Fibroblast of skin of right biceps (primary cell): ENCODE data around the gene SPSB1.
A peak's percentile ranks its signal among the peaks of the same experiment; 100 is the strongest.

Source experiments
- DNase-seq: peaks from one replicate; pipeline ENCODE4 v3.0.0-alpha.2; 2013

Gene SPSB1

DNA sequence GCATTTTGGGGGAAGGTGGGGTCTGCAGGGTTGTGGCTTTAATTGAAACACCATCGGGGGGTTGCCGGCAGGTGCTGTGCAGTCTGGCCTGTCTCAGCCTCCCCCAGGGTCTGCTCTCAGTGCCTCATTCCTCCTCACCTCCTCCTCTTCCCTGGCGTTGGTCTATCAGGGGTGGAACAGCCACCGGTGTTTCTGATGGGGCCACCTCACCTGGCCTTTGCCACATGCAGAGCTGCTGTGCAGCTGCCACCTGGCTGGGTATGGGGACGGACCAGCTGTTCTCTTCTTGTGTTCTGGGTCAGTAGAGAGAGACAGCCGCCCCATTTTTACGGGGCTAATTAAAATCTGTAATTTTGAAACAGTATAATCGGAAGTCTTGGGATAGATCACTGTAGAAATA is 53.9 kb downstream of the SPSB1 start:
- no peak for DNase-seq

DNA sequence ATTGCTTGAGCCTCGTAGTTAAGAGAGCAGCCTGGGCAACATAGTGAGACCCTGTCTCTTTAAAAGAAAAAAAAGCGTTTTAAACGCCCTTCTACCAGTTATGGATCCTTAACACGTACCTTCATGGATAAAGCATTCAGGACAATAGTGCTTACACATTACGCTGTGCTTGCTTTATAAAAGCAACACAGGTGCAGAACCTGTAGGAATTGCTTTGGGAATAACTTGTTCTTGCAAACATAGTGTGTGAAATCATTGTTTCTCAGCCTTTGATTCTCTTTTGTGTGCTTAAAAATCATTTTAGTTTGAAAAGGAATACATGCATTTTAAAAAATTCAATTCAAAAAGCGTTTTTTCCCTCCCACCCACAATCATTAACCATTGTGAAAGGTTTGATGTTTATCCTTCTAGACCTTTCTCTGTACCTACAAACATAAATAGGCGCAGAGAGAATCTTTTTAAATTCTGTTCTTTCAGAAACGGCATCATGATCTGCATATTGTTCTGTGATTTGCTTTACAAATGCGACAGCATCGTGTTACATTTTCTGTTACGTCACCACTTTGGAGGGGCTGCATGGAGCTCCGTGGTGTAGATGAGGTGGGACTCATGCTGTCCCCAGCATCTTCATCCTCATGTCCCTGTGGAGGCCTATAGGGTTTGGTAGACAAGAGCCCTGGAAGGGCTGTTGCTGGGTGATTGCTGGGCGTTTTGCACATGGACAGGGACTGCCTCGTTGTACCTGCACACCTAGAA is 54.6 kb downstream of the SPSB1 start:
- no peak for DNase-seq

DNA sequence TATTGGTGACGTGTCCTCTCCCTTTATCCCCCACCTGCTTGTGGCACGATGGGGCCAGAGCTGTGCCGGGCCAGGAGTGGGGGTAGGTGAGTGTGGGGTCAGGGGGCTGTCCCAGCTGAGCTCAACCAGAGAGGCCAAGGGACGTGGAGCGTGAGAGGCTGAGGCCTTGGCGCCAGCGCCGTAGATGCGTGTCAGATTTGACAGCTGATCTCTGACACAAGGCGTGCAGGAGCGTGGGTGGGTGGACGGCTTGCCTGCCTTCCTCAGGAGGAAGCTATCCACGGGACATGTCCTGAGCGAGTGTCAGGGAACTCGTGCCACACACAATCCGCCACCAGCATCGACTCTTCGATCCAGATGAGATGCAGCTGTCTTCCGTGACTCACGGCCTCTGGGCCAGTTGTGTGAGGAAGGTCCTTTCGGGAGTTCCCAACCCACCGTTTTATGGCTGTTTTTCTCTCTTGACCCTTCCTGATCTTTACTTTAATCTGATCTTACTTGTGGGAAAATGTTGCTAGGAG is 56.7 kb downstream of the SPSB1 start:
- no peak for DNase-seq

DNA sequence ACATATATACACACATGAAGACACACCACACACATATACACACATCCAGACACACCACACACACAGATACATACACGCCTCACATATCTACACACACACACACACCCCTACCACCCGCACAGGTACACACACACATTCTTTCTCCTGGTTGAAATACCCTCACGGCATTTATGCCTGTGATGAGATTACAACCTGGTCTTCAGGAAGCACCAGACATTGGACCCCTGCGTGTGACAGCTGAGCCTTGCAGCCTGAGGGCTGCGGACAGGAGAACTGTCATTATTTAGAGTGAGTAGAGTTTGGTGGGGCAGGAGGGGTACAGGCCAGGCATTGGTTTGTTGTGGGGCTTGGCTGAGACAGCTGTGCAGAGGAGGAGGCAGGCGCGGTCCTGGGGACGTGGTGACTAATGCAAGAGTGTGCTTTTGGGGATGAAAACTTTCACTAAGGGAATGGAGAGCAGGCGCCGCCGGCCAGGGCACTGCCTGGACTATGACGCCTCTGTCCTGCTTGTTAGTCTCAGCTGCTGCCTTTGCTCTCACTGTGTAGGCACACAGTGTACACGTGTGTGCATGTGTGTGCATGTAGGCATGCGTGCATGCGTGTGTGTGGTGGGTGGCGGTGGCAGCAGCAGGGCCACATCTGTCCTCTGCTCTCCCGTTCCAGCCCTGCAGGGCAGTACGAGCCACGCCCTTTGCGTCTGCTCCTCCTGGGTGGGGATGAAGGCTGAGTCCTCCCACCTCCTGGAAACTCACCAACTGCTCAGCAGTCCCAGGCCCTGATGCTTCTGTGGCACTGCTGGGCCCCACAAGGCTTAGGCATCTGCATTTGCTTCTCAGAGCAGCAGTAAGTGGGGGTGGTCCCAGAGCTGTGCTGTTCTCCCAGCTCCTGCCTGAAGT is 57.6 kb downstream of the SPSB1 start:
- DNase-seq: peak; percentile 38

DNA sequence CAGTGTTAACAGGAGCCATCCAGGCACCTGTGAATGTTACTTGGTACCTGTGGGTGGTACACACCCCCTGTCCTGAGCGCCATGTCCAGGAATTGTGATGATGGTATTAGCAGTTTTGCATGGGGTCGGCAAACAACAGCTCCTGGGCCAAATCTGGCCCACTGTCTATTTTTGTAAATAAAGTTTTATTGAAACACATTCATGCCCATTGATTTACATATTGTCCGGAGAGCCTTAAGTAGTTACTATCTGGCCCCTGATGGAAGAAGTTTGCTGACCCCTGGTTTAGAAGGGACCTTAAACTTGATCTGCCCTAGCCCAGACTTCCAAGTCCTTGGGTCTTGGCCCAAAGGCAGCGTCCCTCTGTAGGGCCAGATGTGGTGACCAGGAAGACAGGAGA is 58.3 kb downstream of the SPSB1 start:
- no peak for DNase-seq

DNA sequence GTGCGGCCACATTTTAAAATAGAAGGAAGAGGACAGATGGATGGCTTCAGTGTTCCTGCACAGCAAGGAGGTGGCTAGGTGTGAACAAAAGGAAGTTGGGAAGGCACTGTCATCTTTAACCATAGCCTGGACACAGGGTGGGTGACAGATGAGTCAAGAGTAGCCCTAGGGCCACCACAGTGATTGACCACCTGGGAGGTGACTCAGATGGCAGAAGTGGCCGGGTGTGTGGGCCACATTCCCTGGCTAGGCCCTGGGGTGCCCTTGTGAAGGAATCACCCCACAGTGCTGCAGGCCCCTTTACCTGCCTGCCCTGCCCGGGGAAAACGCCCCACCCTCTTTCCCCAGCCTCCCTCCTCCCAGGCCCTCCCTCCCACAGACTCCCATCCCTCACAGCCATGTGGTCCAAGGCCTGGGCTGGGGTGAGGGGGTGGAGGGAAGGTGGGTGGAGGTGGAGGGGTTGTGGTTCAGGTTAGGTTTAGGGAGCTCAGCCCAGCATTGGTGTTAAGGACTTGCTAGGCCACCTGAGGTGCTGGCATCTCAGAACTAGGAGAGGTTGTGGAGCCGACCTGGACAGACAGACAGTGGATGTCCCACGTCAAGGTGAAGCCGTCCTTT is 59.1 kb downstream of the SPSB1 start:
- no peak for DNase-seq

DNA sequence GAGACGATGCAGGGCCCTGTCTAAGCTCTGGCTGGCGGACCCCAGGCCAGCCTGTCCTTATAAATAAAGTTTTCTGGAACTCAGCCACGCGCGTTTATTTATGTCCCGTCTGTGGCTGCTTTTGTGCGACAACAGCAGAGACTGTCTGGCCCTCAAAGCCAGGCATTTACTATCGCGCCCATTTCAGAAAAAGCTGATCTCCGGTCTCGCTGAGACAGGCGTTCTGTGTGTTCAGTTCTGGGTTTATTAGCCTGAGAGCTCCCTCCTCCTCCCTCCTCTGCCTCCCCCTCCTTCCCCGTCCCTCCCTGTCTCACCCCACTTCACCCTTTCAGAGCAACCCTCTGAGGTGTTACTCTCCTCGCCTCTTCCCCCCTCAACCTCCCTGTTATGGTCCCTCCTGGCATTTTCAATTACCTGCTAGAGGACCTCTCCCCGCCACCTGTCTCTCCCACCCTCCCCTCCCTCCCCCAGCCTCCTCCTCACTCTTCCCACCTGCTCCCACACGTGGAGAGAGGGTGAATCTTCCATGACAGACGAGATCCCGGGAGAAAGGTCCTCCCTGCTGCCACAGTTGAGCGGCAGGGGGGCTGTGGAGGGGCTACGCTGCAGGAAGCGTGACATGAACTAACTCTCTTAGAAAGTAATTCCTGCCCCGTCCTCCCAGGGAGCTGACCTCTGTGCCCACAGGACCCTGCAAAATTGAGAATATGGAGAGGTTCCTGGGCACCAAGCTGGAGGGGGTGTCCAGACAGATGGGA is 59.9 kb downstream of the SPSB1 start:
- DNase-seq: no peak

DNA sequence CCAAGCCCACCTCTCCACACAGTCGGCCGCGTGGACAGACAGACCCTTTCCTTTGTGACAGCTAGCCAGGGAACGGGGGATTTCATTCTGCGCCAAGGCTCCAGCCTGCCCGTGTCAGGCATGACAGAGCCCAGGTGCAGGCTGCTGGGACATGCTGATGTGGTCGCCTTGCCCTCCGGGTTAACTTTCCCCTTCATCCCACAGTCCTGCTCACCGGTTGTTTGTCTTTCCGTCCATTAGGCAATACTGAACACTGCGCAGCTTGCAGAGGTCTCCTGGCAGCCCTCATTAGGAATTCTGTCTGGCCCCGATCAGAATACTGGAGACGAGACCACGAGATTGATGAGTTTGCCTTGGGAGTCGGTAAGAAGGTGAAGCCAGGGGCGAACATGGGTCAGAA is 62.8 kb downstream of the SPSB1 start:
- DNase-seq: no peak

DNA sequence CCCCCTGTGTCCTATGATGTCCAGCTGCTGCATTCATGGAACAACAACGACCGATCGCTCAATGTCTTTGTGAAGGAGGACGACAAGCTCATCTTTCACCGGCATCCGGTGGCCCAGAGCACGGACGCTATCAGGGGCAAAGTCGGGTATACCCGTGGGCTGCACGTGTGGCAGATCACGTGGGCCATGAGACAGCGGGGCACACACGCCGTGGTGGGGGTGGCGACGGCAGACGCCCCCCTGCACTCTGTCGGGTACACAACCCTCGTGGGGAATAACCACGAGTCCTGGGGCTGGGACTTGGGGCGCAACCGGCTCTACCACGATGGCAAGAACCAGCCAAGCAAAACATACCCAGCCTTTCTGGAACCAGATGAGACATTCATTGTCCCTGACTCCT is 63.3 kb downstream of the SPSB1 start:
- no peak for DNase-seq

DNA sequence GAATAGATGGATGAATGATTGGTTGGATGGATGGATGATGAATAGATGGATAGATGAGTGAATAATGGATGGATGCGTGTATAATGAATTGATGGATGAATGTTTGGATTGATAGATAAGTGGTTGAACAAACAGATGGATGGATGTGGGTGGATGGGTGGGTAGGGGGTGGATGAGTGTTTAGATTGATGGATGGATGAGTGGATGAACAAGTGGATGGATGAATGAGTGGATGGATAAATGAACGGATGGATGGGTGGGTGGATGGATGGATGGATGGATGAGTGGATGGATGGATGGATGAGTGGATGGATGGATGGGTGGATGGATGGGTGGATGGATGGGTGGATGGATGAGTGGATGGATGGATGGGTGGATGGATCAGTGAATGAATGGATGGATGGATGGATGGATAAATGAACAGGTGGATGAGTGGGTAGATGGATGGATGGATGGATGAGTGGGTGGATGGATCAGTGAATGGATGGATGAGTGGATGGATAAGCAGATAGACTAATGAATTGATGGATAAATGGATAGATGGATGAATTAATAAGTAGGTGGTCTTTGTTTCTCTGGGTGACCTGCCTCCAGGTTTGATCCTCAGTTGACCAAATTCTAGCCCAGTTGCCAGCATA is 64.3 kb downstream of the SPSB1 start:
- no peak for DNase-seq

DNA sequence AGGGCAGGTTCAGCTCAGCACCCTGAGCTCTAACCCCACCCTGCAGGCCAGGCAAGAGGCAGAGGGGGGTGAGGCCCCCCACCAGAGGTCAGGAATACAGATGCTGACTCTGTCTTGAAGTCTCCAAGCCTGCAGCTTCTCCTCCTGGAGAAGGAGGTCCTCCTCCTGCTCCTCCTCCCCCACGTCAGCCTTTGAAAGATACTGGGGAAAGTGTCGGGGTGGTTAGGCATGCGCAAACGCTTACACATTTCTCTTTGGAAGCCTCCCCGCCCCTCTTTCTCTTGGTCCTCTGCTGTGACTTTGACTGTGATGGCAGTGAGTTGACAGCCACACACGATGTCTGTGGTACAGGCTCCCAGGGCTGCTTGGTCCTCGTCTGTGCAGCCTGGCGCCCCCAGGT is 65.3 kb downstream of the SPSB1 start:
- no peak for DNase-seq

DNA sequence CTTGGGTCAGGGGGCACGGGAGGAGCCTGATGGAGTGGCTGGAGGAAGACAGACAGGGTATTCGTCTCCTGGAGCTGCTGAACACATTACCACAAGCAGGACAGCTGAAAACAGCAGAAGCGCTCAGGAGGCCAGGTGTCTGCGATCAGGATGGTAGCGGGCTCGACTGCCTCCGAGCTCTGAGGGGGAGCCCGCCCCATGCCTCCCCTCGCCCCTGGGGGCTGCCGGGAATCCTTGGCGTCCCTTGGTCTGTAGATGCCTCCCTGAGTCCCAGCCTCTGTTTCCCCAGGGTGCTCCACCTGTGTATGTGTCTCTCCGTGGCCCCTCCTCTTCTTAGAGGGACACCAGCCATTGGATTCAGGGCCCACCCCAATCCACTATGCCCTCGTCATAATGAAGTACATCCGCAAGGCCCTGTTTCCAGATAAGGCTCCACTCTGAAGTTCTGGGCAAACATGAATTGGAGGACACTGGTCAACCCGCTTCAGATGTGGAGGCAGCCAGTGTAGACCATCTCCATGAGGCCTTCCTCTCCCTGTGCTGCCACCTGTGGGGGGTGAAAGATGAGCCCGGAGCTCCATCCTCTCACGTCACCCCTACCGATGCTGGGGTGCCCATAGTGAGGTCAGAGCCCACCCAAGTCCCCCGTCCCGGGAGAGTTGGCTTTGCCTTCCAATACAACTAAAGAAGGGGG is 67.8 kb downstream of the SPSB1 start:
- DNase-seq: no peak

DNA sequence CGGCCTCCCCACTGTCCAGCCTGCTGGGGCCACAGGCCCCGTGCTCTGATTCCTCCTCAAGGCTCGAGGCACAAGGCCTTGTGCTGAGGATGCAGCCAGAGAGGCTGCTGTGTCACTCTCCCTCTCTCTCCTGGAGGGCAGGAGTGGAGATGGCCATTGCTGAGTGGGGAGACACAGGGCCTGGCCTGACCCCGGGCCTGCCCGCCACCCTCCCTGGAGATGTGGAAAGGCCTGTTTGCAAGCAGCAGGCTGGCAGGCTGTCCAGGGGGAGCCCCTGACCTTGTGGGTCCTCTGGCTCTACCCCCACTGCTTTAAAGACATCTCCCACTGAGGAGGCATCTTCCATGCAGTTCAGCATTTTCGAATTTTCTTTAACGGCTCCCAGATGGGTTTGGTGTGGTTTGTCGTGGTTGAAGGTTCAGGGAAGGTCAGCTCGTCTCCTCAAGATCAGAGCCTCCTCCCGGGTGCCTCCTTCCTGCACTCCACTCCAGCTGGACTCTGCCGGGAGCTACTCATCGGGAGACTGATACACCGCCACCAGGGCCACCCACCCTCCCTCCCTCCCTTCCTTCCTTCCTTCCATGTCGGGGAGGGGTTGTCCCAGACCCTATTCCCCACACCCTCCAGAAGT is 69.1 kb downstream of the SPSB1 start:
- DNase-seq: no peak

DNA sequence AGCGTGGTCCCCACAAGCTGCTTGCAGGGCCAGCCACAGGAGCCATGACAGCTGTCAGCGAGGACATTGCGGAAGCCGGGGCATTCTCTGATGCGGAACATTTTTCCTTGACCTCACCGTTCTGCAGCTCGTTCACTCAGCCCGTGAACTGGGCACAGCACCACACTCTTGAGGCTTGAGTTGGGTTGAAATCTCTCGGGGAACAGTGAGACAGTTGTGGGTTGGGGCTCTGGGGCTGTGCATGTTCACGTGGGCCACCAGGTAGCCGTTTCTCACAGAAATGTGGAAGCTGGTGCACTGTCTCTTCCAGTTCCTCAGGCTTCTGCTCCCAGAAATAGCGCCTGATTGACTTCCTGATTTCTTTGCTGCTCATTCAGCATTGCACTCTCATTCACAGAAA is 69.8 kb downstream of the SPSB1 start:
- no peak for DNase-seq

DNA sequence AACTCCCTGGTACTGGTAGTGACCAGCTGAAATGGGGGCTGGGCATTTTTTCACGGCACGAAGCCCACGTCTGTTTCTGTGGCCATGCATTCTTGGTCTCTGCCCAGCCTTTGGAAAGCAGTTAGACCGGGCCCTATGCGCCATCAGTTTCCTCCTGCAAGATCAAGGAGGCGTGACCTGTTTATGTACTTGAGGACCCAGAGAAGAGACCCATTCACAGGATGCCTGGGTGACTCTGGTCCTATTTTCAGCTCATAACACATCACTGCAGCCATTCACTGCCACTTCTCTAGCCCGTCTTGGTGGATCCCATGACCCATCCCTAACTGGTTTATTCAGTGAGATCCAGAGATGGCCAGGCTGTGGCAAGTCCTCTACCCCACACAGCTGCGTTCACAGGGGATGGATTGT is 70.4 kb downstream of the SPSB1 start:
- no peak for DNase-seq

DNA sequence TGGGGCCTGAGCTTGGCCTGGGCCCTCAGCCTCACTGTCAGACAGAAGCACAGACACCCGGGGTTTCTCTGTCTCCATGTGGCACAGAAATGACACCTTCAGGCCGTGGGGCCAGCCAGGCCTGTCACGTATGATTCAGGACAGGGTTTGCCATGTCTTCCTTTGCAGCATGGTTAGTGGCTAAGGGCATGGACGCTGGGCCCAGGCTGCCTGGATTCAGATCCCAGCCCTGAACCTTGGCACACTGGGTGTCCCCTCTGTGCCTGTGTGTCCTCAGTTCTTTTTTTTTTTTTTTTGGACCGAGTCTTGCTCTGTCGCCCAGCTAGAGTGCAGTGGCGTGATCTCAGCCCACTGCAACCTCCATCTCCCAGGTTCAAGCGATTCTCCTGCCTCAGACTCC is 73.6 kb downstream of the SPSB1 start:
- no peak for DNase-seq

DNA sequence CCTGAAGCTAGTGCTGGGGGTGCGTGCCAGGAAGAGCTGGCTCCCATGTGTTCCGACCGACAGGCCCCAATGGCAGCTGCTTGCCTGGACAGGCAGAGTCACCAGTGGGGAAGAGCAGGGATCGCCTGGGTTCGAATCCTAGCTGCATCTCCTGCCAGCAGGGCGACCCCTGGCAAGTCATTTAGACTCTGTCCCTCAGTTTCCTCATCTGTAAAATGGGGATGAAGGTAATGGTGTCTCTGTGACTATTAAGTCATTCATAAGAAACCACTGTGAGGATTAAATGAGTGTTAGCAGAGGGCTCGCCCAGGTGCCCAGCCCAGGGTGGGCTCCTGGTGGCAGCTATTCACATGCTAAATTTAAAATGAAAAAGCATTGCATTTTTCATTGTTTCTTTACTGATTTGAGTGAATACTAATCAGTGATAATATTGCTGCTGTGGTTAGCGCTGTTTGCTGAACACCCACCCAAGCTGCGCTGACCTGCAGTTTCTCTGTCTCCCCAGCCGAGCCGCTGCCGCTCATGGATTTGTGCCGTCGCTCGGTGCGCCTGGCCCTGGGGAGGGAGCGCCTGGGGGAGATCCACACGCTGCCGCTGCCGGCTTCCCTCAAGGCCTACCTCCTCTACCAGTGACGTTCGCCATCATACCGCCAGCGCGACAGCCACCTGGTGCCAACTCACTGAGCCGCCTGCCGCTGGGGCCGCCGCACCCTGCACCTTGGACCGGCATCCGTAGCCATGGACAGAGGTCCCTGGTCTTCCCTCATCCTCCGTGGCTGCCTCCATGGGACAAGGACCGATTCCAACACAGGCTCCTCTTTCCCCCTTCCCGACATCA is 74.5 kb downstream of the SPSB1 start:
- DNase-seq: no peak

DNA sequence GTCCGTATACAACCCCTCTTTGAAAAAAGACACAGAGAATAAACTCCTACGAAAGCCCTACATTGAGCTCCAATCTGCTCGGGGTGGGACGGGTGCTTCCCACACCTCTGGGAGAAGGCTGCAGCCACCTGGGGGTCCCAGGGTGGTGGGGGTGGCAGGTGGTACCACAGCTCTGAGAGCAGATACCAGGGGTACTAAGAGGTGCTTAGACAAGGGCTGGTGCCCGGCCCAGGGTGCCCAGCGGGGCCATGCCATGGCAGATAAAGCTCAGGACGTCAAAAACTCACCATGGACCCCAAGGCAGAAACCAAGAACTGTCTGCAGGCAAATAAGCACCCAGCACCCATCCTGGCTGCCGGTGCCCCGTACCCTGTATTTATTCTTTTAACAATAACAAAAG is 75.1 kb downstream of the SPSB1 start:
- DNase-seq: no peak

DNA sequence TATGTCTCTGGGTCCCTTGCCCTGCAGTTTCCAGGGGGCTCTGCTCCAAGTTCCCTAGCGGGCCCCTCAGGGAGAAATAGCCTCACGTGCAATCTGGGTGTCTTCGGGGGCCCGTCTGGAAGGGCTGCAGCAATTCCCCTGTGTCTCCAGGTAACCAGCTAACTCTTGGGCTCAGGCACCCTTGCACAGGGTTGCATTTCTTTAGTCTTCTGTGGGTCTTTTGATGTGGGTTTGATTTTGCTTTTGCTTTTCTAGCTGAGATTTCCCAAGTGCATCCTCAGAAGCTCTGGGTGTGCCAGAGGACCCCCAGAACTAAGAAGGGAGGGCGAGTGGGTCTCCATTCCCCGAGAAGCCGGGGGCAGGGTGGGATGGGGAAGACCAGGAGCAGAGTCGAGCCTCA is 75.7 kb downstream of the SPSB1 start:
- no peak for DNase-seq
